SKM-1 (cell line): ENCODE data around the gene KIAA1755.

ENCODE experiments used
- DNase-seq: peaks from one replicate; lab custom pipeline; 2025; ENCODE audit not compliant: unreplicated experiment; lab: John Stamatoyannopoulos, UW

KIAA1755 gene

DNA sequence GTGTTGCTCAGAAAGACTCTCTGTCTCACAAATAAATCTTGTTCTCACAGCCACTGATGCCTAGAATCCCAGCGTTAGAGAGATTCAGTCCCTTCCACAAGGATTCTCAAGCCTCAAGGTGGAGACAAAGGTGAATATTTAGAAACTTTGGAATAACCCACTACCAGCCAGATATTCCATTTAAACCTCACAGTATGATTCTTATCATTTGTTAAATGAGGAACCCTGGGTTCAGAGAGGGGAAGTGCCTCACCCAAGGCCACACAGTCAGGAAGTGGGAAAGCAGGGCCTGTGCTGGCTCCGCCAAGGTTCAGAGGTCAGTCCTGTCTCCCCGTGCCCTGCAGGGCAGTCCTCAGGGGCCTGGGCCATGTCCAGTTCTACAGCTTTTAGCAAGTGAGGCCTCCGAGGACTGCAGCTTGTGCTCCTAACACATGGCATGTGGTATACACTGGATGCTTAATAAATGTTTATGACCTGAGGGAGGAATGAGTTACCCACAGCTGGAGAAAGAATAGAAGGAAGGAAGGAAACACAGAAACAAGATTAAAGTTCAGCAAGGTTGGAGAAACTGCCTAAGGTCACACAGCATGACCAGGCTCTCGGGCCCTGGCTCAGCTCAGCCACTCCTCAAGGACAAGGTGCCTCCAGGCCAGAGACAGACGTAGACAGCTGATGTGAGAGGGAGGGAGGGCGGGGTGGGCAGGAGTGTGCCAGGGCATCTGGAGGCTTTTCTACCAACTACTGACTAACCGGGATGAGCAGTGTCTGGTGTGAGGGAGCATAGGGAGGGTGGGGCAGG, 91.5 kb downstream of the KIAA1755 start:
- peak; percentile 72 for DNase-seq

DNA sequence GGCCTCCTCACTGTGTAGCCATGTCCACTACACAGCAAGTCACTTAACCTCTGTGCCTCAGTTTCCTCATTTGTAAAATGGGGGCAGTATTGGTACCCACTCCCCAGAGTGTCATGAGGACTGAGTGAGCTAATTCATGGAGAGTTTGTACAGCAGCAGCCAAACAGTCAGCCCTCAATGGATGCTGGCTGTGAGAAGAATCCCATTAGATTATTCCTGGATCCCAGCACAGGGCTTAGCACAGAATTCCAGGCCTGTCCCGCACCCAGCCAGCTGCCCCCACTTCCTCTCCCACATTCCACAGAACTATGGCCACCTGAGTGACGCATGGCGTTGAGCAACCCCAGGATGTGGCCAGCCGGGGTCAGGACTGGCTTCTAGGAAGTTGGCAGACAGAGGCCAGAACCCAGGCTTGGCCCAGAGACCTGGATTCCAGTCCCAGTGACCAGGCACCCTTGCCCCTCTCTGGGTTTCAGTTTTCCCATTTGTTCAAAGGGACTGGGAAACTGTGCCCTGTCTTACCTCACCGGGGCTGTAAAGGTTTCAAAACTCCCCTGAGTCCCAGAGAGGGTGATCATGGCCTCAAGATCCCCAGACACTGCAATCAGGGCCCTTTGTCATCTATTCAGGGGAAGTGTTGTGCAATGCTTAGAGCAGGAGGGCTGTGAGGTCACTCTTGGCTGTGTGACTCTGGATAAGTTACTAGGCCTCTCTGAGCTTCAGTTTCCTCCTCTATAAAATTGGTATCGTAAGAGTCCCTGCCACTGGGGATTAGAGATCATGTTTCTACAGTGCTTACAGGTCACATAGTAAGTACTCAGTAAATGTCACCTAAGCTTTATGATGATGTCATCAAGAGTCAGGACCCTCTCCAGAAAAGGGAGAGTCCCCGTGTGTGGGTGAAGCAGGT, 92.4 kb downstream of the KIAA1755 start:
- peak; percentile 87 for DNase-seq

GRCh38 chr20:38167328-38167850, 93.1 kb downstream of the KIAA1755 start:
- DNase-seq = no peak

- no peak for DNase-seq
These were observed 93.8 kb downstream of the KIAA1755 start for GRCh38 chr20:38166703-38167233.

- DNase-seq = no peak
These were observed 94.4 kb downstream of the KIAA1755 start for GRCh38 chr20:38165966-38166702.

DNA sequence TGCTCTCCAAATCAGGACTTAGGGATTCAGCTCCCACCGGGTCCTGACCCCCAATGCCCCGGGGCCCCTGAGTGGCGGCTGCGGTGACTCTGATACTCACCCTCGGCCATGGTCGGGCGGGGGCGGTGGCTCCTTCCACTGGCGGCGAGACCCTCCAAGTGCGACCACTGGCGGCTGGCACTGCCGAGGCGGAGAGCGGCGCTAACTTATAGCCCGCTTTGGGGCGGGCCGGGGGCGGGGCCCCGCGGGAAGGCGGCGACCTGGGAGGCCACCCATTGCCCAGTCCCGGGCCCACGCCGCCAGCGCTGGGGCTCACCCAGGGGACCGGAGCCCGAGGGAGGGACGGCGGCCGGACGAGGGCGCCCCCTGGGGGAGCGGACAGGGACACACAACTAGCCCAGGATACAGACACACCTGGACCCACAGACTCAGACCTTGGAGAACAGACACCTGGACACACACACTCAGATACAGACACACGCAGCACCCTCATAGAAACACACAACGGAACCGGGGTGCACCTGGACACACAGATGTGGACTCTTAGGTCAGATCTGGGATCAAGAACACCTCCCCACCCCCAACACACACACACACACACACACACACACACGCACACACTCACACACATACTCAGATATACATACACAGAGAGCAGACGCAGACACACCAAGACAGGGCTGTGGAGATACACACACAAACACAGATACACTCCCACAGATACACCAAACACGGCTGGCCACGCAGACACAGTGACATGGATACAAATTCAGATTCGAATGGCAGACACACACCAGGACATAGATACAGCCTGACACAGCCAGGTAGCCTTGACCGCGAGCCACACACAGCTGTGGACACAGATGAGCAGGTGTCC, 95.2 kb downstream of the KIAA1755 start, which contains the start of gene TGM2:
TSS of gene TGM2 (minus strand) at position 182 of the 877 bp plus-strand sequence. CDS start at position 110, 72 bp downstream.
- peak; percentile 32 for DNase-seq

DNA sequence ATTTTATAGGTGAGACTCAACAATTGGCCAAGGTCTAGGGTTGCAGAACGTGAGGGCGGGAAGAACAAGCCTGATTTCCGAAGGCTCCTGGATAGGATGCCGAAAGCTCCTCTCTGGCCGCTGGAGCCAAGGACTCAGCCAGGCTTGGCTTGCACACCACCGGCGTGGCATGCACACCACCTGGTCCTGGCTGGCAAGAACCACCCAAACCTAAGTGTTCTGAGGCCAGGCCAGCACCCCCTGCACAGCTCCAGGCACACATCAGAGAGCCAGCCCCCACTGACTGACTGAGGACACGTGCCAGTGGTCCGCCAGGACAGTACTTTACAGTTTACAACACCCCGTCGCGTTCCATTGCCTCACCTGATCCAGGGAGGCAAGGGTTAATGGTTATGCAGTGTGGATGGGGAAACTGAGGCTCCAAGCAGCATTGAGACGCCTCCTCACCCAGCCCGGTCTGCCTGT, 95.9 kb downstream of the KIAA1755 start:
- DNase-seq = no peak

DNA sequence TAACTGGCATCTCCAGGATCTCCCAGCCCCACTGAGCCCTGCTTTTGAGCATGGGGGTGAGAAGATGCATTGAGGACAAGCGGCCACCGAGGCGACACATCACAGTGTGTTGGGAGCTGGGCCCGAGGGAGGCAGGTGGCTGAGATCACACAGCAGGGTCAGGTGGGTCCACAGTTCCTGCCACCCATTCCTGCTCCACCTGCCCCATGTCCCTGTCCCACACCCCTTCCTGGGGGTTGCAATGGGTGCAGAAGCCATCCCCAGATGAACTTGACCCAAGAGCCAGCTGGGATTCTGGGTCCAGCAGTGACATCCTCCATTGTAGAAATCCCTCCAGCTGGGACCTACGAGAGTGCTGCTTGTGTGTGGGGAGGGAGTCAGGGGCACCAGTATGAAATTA, 96.5 kb downstream of the KIAA1755 start:
- no peak for DNase-seq

DNA sequence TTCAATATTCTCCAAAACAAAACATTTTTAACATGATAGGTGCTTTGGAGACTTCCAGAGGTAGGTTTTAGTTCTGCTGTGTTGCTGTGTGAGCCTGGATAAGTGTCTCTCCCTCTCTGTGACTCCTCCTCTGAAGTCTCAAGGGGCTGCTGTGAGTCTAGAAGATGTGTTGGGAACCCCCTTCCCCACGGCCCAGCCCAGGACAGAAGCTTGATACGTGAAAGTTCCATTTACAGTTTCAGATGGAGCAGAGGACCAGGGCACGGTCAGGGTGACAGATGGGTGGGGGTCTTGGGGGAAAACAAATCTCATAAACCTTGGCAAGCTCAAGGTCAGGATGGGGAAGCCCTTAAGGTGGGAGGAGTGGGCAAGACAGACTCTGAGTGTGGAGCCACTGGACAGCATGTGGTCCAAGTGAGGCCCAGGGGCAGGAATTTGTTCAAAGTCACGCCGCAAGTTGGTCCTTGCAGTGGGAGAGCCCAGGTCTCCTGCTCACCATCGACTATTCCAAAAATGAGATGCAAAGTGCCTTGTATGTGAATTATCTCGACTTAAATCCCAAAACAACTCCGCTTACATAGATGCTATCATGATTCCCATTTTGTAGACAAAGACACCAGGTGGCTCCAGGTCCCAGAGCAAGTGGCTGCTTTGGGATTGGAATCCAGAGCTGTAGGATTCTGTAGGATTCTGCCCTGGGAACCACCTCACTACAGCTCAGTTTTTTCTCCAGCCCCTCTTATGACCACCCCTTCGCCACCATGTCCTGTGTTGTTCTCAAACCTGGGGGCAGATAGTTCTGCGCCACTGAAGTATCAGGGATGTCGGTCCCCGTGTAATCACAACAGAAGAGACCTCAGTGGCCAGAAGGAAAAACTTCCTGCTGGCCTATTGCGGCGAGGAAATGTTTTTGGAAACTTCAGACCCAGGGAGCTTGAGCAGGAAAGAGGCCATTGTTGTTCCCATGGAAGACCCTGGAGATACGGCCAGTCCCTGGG, 97.4 kb downstream of the KIAA1755 start:
- no peak for DNase-seq

- no peak for DNase-seq
These were observed 98.4 kb downstream of the KIAA1755 start for GRCh38 chr20:38162149-38162548.

GRCh38 chr20:38161412-38161774, 99.1 kb downstream of the KIAA1755 start:
- DNase-seq = no peak
